ENCODE measurements around the gene PTPN1.

DNA sequence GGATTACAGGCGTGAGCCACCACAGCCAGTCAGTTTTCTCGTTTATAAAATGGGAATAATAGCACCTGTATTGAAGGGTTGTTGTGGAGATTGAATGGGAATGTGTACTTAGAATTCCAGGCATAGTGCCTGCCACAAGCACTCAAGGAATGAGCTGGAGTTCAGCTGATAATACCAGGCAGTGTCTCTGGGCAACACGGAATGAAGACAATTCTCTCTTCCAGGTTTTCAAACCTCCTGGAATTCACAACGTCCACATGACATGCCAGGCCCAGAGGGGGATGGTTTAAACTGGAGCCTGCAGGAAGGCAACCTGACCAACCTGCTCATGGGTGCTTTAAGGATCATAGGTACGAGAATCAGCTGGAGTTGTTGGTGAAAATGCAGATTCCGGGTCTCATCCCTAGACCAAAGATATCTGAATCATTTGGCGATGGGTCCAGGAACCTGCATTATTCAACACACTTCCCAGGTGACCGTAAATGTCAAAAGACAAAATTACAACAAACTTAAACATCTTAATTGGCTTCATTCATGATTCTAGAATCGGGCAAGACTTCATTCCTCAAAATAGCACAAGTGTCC is 1.9 kb upstream of the PTPN1 start:
- no peak for TF ChIP-seq POLR2A (IDR thresholded peaks at IDR 0.05; ENCODE audit: low read depth, low read length)
- no peak for TF ChIP-seq POLR2AphosphoS5 (IDR thresholded peaks at IDR 0.05; ENCODE audit: low read depth, low read length)
